Thoracic aorta (tissue), 2 donors: ENCODE data around the gene SPATA31E1. TPM values are rescaled to one million over a fixed set of nuclear protein-coding genes. Genes with fewer than 3 reads are reported as not detected.

Experiments
- ATAC-seq: fragments of 150-250 bp; one replicate; pipeline ENCODE4 v1.8.0; 2017; ENCODE audit warnings: low read depth; ENCODE audit not compliant: insufficient number of reproducible peaks, low FRiP score
- DNase-seq: peaks from one replicate; pipeline ENCODE4 v3.0.0-alpha.2; 2020; ENCODE audit warnings: low spot score
- H3K27ac ChIP-seq, 2 donors: fragments of 200-600 bp; sonication (generic); 1 replicate in 1 of 2; 2 replicates in 1 of 2; pipeline ENCODE4 v1.5.1; 2016; ENCODE audit warnings: mild to moderate bottlenecking in 2 of 2, moderate library complexity in 2 of 2
- H3K27me3 ChIP-seq: fragments of 200-600 bp; sonication (generic); replicated peaks from 2 replicates; pipeline ENCODE4 v1.6.0; 2016; ENCODE audit warnings: mild to moderate bottlenecking; ENCODE audit not compliant: insufficient read depth
- H3K36me3 ChIP-seq: fragments of 200-600 bp; sonication (generic); one replicate; pipeline ENCODE4 v1.5.1; 2016
- H3K4me1 ChIP-seq, 2 donors: fragments of 200-600 bp; sonication (generic); 1 replicate in 1 of 2; 2 replicates in 1 of 2; pipeline versions ENCODE4 v1.5.1 to v1.6.0; 2016; ENCODE audit warnings: low read depth in 2 of 2, mild to moderate bottlenecking in 1 of 2; ENCODE audit not compliant: control insufficient read depth in 1 of 2
- H3K4me3 ChIP-seq: fragments of 200-600 bp; sonication (generic); 2 replicates; pipeline ENCODE4 v1.5.1; 2016; ENCODE audit warnings: mild to moderate bottlenecking
- H3K9me3 ChIP-seq: fragments of 200-600 bp; sonication (generic); 2 replicates; pipeline ENCODE4 v1.5.1; 2016
- CTCF ChIP-seq: fragments of 200-600 bp; sonication (generic); IDR thresholded peaks from one replicate; pipeline ENCODE4 v1.5.1; 2019; ENCODE audit warnings: antibody characterized with exemption
- total RNA-seq, 2 donors: library from RNA; depleted of rRNA; stranded (reverse); fragments of >200 nt; gene quantifications; one replicate each; pipeline versions ENCODE4 v1.1.0 to v1.2.3, GENCODE V29; 2016

Gene SPATA31E1
- not detected for total RNA-seq

GRCh38 chr9:87882627-87883026, at the start of gene SPATA31E1:
SPATA31E1 (plus strand) TSS chr9:87882877; CDS start chr9:87882892, 15 bp downstream.
- Histone ChIP-seq H3K27ac (no peak within 1 kb of the TSS), H3K9me3 (no peaks in the 10 kb centered on the region), H3K36me3 (no peaks in the 10 kb centered on the region), H3K27me3 (no peaks in the 10 kb centered on the region), H3K4me3 (no peak within 1 kb of the TSS), H3K4me1 (no peaks in the 10 kb centered on the region)
- no peak for TF ChIP-seq CTCF
- ATAC-seq (no peak), DNase-seq (no peak)

GRCh38 chr9:87834357-87834756, 48.3 kb upstream of the SPATA31E1 start:
- Histone ChIP-seq H3K27ac (no peak overlapping the region), H3K4me3 (no peak overlapping the region), H3K9me3 (no peaks in the 10 kb centered on the region), H3K4me1 (no peaks in the 10 kb centered on the region), H3K27me3 (no peaks in the 10 kb centered on the region), H3K36me3 (no peaks in the 10 kb centered on the region)
- ATAC-seq: no peak
- no peak for DNase-seq
- TF ChIP-seq CTCF: no peak

DNA sequence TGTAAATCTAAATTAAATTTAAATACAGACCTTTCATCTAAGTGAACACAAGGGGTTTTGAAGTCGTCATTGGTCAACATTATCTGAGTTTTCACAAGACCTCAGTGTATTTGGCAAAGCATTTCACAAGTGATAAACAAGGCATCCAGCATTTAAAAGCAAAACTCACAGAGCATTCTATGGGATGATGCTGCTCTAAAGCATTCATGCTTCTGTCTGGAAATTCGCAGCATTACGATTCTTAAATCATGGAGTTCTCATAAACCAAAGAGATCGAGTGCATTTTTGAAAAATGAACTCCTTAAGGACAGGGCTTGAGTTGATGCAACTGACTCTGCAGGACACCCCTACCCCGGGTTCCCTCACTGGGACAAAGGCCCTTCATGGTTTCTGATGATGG, 46.1 kb upstream of the SPATA31E1 start:
- H3K36me3 ChIP-seq: no peaks in the 10 kb centered on the region
- DNase-seq: no peak
- no peak for TF ChIP-seq CTCF
- no peaks in the 10 kb centered on the region for H3K9me3 ChIP-seq
- no peak overlapping the region for H3K27ac ChIP-seq
- ATAC-seq: no peak
- H3K27me3 ChIP-seq: no peaks in the 10 kb centered on the region
- H3K4me3 ChIP-seq: no peak overlapping the region
- no peaks in the 10 kb centered on the region for H3K4me1 ChIP-seq

- Histone ChIP-seq H3K4me3 (no peak overlapping the region), H3K9me3 (no peaks in the 10 kb centered on the region), H3K4me1 (no peaks in the 10 kb centered on the region), H3K27ac (no peak overlapping the region), H3K36me3 (no peaks in the 10 kb centered on the region), H3K27me3 (no peaks in the 10 kb centered on the region)
- ATAC-seq: no peak
- no peak for DNase-seq
- TF ChIP-seq CTCF: no peak
These were observed 45.5 kb upstream of the SPATA31E1 start for GRCh38 chr9:87836951-87837705.

DNA sequence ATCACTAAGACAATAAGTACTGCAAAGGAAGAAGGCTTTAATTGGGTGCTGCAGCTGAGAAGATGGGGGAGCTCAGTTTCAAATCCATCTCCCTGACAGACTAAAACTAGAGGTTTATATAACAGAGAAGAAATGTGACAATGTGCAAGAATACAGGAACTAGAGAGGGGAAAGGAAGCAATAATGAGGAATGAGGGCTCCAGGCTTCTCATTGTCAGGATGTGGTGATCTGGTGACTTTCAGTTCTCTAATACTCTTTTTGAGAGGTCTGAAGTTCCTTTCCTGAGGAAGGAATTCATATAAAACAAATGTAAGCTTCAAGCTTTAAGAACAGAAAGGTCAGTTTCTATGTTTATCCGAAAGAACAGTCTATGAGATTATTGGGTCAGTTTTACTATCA, 42.5 kb upstream of the SPATA31E1 start:
- Histone ChIP-seq H3K4me1 (no peaks in the 10 kb centered on the region), H3K4me3 (no peak overlapping the region), H3K9me3 (no peaks in the 10 kb centered on the region), H3K27me3 (no peaks in the 10 kb centered on the region), H3K36me3 (no peaks in the 10 kb centered on the region), H3K27ac (no peak overlapping the region)
- no peak for DNase-seq
- no peak for ATAC-seq
- no peak for TF ChIP-seq CTCF
